NCI-H345 treated with DMSO at 0.1 percent for 48 hours (cell line): ENCODE measurements around the gene LRRC28.
"Not testable (repeated sequence)": the region's sequence is repeated elsewhere in the genome, so short reads cannot be mapped to it uniquely, and the experiment has no call there.

Experiments used
- DNase-seq: peaks from one replicate; lab custom pipeline; 2025; ENCODE audit not compliant: unreplicated experiment; lab: John Stamatoyannopoulos, UW

LRRC28 gene

GRCh38 chr15:99390667-99391066 lies 139.4 kb downstream of the LRRC28 start:
- DNase-seq: no peak

- no peak for DNase-seq
Observed at GRCh38 chr15:99393641-99394040, 142.4 kb downstream of the LRRC28 start.

DNA sequence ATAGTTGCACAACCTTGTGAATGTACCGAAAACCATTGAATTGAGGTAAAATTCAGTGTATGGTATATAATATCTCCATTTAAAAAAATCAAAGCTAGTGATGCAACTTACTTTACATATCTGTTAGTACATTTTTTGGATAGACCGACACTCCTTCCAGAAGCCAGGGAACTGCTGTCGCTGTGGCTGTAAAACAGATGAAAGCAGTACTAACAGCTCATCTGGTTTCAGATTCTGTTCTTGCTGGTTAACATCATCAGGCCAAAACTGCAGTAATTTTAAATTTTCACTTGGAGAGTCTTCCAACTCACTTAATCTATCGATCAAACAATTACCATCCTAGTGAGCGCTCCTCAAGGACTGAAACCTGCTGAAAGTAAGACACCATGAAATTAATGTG lies 145.1 kb downstream of the LRRC28 start:
- DNase-seq: no peak

DNA sequence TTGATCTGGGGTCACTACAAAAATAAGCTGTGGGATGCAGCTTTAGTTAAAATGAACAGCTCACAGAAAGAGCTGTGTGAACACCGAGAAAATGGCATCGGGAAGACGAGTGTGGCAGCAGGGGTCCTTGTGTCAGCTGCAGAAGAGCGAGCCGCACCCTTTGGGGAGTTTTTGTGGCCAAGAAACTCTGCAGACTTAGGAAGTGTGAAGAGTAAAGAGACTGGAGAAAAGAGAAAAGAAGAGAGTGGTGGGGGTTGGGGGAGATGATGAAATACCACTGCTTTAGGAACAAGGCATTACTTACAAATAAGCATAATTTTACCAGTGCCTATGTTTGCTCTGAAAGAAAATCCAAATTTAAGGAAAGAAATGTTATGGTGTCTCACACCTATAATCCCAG lies 147.8 kb downstream of the LRRC28 start:
- no peak for DNase-seq

DNA sequence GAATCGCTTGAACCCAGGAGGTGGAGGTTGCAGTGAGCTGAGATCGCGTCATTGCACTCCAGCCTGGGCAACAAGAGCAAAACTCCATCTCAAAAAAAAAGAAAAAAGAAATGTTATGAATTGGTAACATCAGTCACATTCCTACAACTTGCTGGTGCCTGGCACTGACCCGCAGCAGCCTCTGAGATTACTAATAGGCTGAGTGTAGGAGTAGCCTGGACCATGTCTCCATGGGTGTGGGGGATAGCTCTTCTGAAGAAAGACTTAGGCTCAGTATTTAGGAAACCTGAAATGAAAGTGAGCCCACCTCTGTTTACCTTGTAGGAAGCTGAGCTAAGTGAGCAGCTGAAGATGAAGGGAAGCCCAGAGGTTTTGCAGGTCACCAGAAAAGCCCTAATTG lies 148.3 kb downstream of the LRRC28 start:
- no peak for DNase-seq

- not testable (repeated sequence) for DNase-seq
Observed at GRCh38 chr15:99401216-99401615, 149.9 kb downstream of the LRRC28 start.

DNA sequence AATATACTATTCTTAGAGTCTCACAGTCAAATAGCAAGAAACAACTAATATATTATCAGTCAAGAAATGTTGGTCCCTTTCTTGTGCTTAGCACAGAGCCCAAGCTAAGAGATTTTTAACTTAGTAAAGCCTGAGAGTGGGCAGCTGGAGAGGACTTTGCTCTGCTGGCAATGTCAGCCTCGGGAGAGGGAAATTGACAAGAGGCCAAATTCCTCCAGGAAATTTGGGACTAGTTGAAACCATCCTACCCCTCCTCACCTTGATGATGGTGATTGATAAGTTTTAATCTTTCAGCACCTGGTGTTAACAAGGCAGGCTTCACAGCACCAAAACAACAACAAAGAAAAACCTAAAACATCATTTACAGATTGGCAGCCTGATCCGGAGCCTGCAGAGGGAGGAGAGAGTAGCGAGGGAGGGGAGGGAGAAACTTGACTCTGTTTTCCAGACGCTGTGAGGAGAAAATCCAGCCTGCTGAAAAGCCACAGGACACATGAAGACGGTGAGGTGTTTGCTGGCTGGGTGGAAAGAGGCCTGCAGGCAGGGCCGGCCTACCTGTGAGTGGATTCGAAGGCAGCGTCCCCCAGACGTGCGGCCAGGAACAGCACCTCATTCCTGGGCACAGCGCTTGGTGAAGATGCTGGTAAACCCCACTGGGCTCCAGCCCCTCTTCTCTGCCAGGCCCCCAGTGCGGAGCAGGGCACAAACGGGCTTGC lies 150.9 kb downstream of the LRRC28 start:
- DNase-seq: no peak

DNA sequence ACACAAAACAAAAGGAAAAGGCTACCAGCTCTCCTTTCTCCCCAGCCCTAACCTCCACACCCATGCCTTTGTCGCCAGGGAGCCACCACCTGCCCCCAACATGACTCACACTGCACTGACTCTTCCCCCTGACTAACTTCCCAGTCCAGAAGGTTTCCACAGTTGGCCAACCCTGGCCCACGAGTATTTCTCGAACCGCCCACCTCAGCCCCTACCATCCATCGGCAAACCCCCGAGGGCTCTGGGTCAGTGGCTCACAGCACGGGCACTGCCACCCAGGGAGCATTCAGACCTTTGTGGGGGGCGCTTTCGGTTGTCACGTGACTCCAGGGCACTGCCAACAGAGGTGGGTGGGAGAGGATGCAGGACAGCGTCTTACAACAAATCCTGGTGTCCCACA lies 152.3 kb downstream of the LRRC28 start:
- no peak for DNase-seq

- DNase-seq: no peak
Observed at GRCh38 chr15:99404454-99404853, 153.2 kb downstream of the LRRC28 start.

DNA sequence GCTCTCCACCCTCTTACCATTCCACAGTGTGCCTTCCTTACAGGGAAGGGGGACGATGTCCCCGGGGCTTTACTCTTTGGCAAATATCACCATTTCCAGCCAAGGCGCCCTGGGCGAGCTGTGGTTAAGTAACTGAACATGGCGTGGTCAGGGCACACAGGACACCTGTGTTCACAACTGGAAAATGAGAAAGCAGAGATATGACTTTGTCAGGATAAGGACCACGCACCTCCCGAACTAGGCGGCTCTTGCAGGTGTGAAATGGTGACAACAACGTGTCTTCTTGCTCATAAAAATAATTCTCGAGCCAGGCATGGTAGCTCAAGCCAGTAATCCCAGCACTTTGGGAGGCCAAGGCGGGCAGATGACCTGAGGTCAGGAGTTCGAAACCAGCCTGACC lies 154.8 kb downstream of the LRRC28 start:
- no peak for DNase-seq

GRCh38 chr15:99406716-99407487 lies 155.6 kb downstream of the LRRC28 start:
- DNase-seq: no peak

DNA sequence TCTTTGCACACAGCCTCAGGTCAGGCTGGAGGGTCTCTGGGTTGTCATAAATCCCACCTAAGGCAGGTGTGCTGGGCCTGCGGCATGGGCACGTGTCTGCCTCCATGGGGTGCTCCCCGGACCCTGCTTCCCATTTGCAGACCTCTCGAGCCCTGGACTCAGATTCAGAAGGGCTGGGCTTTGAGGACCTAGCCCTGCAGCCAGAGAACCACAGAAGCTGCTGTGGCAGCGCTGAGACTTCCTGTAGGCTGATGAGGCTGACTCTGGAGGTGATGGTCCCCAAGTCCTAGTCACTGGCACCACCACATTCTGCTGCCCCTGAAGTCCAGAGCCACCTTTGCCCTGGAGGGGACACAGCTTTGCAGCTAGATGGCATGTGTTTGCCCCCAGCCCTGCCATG lies 156.4 kb downstream of the LRRC28 start:
- DNase-seq: no peak

- no peak for DNase-seq
Observed at GRCh38 chr15:99408236-99409096, 157.2 kb downstream of the LRRC28 start.

- DNase-seq: no peak
Observed at GRCh38 chr15:99409097-99409473, 157.8 kb downstream of the LRRC28 start.

DNA sequence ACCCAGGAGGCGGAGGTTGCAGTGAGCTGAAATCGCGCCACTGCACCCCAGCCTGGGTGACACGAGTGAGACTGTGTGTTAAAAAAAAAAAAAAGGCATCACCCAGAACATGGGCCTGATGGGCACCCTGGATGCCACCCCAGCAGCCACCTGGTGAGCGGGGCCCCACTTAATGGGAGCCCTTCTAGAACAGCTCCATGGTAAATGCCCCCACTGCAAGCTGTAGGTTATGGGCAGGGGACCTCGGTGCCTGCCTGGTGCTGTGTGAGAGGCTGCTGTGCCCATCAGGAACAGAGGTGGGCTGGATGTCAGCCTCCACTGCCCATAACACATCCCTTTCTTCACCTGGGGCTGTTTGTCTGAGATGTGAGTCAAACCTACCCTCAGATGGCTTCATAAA lies 158.3 kb downstream of the LRRC28 start:
- DNase-seq: no peak

- DNase-seq: no peak
Observed at GRCh38 chr15:99410477-99410876, 159.2 kb downstream of the LRRC28 start.

GRCh38 chr15:99411234-99411633 lies 160.0 kb downstream of the LRRC28 start:
- no peak for DNase-seq

DNA sequence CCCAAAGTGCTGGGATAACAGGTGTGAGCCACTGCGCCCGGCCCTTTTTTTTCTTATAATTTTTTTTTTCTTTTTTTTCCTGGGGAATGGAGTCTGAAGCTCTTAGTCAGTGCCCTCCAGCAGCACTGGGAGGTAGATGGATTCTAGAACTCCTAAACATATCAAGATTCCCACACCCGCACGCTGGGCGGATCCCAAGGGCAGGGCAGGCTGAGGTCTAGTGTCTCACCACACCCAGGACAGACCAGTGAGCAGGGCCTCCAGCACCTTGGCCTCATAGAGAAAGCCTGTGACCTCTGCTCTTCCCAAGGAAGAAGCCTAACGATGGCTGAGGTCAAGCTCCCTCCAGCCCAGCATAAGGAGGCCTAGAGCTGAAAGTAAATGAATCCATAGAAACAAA lies 160.8 kb downstream of the LRRC28 start:
- no peak for DNase-seq

DNA sequence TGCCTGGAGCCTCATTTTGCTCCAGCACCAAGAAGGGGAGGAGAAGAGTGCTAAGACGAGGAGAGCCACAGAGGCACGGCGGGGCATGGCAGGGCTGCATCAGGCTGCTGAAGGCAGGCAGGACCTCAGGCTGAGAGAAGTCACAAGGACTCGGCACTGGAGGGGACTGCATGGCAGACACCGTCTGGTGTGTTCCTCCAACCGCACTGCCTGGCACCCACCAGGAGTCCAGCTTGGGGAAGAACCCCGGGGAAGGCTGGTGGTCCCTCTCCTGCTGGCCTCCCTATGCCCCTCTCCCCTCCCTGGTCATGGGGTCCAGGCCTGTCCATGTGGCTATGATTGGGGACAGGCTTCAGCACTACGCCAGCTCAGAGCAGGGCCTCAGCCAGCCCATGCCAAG lies 161.3 kb downstream of the LRRC28 start:
- DNase-seq: no peak

DNA sequence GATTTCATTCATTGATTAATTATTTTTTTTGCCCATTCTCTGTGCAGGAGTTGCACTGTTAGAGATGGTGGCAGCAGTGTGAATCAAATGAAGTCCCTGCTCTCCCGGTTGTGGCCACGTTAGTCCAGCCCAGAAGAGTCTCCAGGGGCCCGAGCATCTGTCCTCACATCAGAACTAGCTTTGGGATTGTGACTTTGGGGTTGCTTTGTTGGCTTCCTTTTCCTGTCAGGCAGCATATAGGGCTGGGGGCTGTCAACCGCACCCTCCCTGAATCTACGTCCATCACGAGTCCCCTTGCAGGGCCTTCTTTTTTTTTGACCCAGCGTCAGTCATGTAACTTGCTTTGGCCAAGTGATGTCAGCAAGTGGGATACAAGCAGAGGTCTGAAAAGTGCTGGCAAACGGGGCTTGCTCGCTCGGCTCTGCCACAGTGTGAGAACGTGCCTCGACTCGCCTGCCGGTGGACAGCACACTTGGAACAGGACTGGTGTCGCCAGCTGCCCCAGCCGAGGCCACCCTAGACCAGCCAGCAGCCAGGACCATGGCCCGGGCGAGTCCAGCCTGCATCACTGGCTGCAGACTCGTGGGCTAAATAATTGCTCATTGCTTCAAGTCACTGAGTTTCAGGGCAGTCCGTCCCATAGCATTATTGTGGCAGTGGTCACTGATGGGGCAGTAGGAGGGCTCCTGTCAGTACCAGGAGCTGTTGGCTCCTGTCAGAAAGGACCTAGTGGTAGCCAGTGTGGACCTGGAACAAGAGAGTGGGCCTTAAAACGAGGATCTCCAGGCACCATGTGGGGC lies 162.9 kb downstream of the LRRC28 start:
- no peak for DNase-seq
